B cell (primary cell): ENCODE results near the gene ATRAID. TPM values are rescaled to one million over a fixed set of nuclear protein-coding genes. Genes with fewer than 3 reads are reported as not detected.

ENCODE experiments used
- polyA plus RNA-seq: library from polyadenylated mRNA; depleted of rRNA; stranded (reverse); fragments of >200 nt; gene quantifications from 2 replicates; pipeline ENCODE4 v1.2.3, GENCODE V29; 2012
- total RNA-seq, 2 donors: library from RNA; stranded (reverse); fragments of 120-200 nt in 1 of 2; gene quantifications; 1 replicate in 1 of 2; 2 replicates in 1 of 2; pipeline versions ENCODE4 v1.2.3 to v1.2.4, GENCODE V29; 2013 to 2022

The ATRAID gene
- total and polyA plus RNA-seq, 2 donors (not counting 1 experiment from before 2014, with no cell fraction given) = 88.8 to 117 TPM

Other genes starting within 250 kb of the ATRAID start
- gene MAPRE3, start 241.4 kb upstream of the ATRAID start, total RNA-seq = 5.4 and 7.1 TPM in 2 replicates
- gene MAPRE3, start 241.4 kb upstream of the ATRAID start, polyA plus RNA-seq = 6.7 and 9.8 TPM in 2 replicates
- gene TMEM214, start 179.1 kb upstream of the ATRAID start, total RNA-seq = 91.1 and 97.0 TPM in 2 replicates
- gene TMEM214, start 179.1 kb upstream of the ATRAID start, polyA plus RNA-seq = 68.6 and 80.1 TPM in 2 replicates
- 17.5 and 18.7 TPM in 2 replicates for gene AGBL5, start 160.4 kb upstream of the ATRAID start, total RNA-seq
- gene AGBL5, start 160.4 kb upstream of the ATRAID start, polyA plus RNA-seq = 9.4 and 10.0 TPM in 2 replicates
- gene OST4, start 140.4 kb upstream of the ATRAID start, total RNA-seq = 195 and 199 TPM in 2 replicates
- gene OST4, start 140.4 kb upstream of the ATRAID start, polyA plus RNA-seq = 186 and 257 TPM in 2 replicates
- 0.39 and 0.52 TPM in 2 replicates for gene EMILIN1, start 133.4 kb upstream of the ATRAID start, total RNA-seq
- 0.24 and 0.27 TPM in 2 replicates for gene EMILIN1, start 133.4 kb upstream of the ATRAID start, polyA plus RNA-seq
- 4.0 and 5.5 TPM in 2 replicates for gene KHK, start 125.3 kb upstream of the ATRAID start, total RNA-seq
- gene KHK, start 125.3 kb upstream of the ATRAID start, polyA plus RNA-seq = 3.3 and 3.8 TPM in 2 replicates
- gene CGREF1, start 92.9 kb upstream of the ATRAID start, total RNA-seq = not detected in 2 replicates
- not detected in 2 replicates for gene CGREF1, start 92.9 kb upstream of the ATRAID start, polyA plus RNA-seq
- gene ABHD1, start 88.2 kb upstream of the ATRAID start, total RNA-seq = 0.73 and 1.5 TPM in 2 replicates
- 0.92 and 2.7 TPM in 2 replicates for gene ABHD1, start 88.2 kb upstream of the ATRAID start, polyA plus RNA-seq
- gene PREB, start 77.4 kb upstream of the ATRAID start, total RNA-seq = 44.6 and 46.0 TPM in 2 replicates
- 63.9 and 88.9 TPM in 2 replicates for gene PREB, start 77.4 kb upstream of the ATRAID start, polyA plus RNA-seq
- gene PRR30, start 72.6 kb upstream of the ATRAID start, total RNA-seq = not detected in 2 replicates
- not detected in 2 replicates for gene PRR30, start 72.6 kb upstream of the ATRAID start, polyA plus RNA-seq
- 0.10 TPM in 1 of 2 replicates, not detected in the other for gene TCF23, start 63.0 kb upstream of the ATRAID start, total RNA-seq
- gene TCF23, start 63.0 kb upstream of the ATRAID start, polyA plus RNA-seq = not detected in 2 replicates
- 46.1 and 50.8 TPM in 2 replicates for gene SLC5A6, start 227 bp downstream of the ATRAID start, total RNA-seq
- 52.6 and 82.3 TPM in 2 replicates for gene SLC5A6, start 227 bp downstream of the ATRAID start, polyA plus RNA-seq
- gene CAD, start 5.3 kb downstream of the ATRAID start, total RNA-seq = 35.6 and 36.0 TPM in 2 replicates
- gene CAD, start 5.3 kb downstream of the ATRAID start, polyA plus RNA-seq = 29.0 and 48.5 TPM in 2 replicates
- gene SLC30A3, start 51.0 kb downstream of the ATRAID start, total RNA-seq = not detected in 2 replicates
- gene SLC30A3, start 51.0 kb downstream of the ATRAID start, polyA plus RNA-seq = 0.07 and 0.09 TPM in 2 replicates
- 0.39 TPM in 1 of 2 replicates, not detected in the other for gene DNAJC5G, start 63.4 kb downstream of the ATRAID start, total RNA-seq
- not detected in 2 replicates for gene DNAJC5G, start 63.4 kb downstream of the ATRAID start, polyA plus RNA-seq
- gene TRIM54, start 70.4 kb downstream of the ATRAID start, total RNA-seq = not detected in 2 replicates
- not detected in 2 replicates for gene TRIM54, start 70.4 kb downstream of the ATRAID start, polyA plus RNA-seq
- gene UCN, start 96.4 kb downstream of the ATRAID start, total RNA-seq = 2.7 and 3.6 TPM in 2 replicates
- gene UCN, start 96.4 kb downstream of the ATRAID start, polyA plus RNA-seq = 4.3 and 4.5 TPM in 2 replicates
- 103 and 111 TPM in 2 replicates for gene MPV17, start 111.1 kb downstream of the ATRAID start, total RNA-seq
- gene MPV17, start 111.1 kb downstream of the ATRAID start, polyA plus RNA-seq = 137 and 148 TPM in 2 replicates
- gene GTF3C2, start 144.7 kb downstream of the ATRAID start, total RNA-seq = 114 and 121 TPM in 2 replicates
- 84.8 and 91.4 TPM in 2 replicates for gene GTF3C2, start 144.7 kb downstream of the ATRAID start, polyA plus RNA-seq
- gene EIF2B4, start 158.3 kb downstream of the ATRAID start, total RNA-seq = 50.5 and 56.7 TPM in 2 replicates
- 33.8 and 47.7 TPM in 2 replicates for gene EIF2B4, start 158.3 kb downstream of the ATRAID start, polyA plus RNA-seq
- 158 and 162 TPM in 2 replicates for gene SNX17, start 158.6 kb downstream of the ATRAID start, total RNA-seq
- gene SNX17, start 158.6 kb downstream of the ATRAID start, polyA plus RNA-seq = 79.6 and 103 TPM in 2 replicates
- gene ZNF513, start 168.7 kb downstream of the ATRAID start, total RNA-seq = 29.0 and 31.7 TPM in 2 replicates
- gene ZNF513, start 168.7 kb downstream of the ATRAID start, polyA plus RNA-seq = 29.5 and 36.8 TPM in 2 replicates
- gene PPM1G, start 197.6 kb downstream of the ATRAID start, total RNA-seq = 45.5 and 48.9 TPM in 2 replicates
- 23.7 and 27.1 TPM in 2 replicates for gene PPM1G, start 197.6 kb downstream of the ATRAID start, polyA plus RNA-seq
- gene NRBP1, start 216.6 kb downstream of the ATRAID start, total RNA-seq = 109 and 115 TPM in 2 replicates
- 69.2 and 105 TPM in 2 replicates for gene NRBP1, start 216.6 kb downstream of the ATRAID start, polyA plus RNA-seq
- 15.0 and 16.5 TPM in 2 replicates for gene KRTCAP3, start 230.3 kb downstream of the ATRAID start, total RNA-seq
- 8.6 TPM in 2 replicates for gene KRTCAP3, start 230.3 kb downstream of the ATRAID start, polyA plus RNA-seq